GM21576 (cell line): ENCODE measurements around the gene CERS5.

Experiments used
- ATAC-seq: cut with Tn5 transposase; IDR thresholded peaks from one replicate; pipeline ENCODE4 v1.9.1; 2021; ENCODE audit warnings: mild to moderate bottlenecking, moderate library complexity; ENCODE audit not compliant: unreplicated experiment

Gene CERS5

GRCh38 chr12:50142993-50143392, 24.2 kb downstream of the CERS5 start:
- no peak for ATAC-seq

GRCh38 chr12:50132505-50133135, 34.5 kb downstream of the CERS5 start:
- no peak for ATAC-seq

- no peak for ATAC-seq
These were observed 37.9 kb downstream of the CERS5 start for GRCh38 chr12:50129290-50129689.

- no peak for ATAC-seq
These were observed 39.6 kb downstream of the CERS5 start for GRCh38 chr12:50127546-50127945.

GRCh38 chr12:50123203-50123602, 44.0 kb downstream of the CERS5 start:
- no peak for ATAC-seq

GRCh38 chr12:50121641-50122040, 45.5 kb downstream of the CERS5 start:
- ATAC-seq = no peak

- ATAC-seq = no peak
These were observed 46.2 kb downstream of the CERS5 start for GRCh38 chr12:50120953-50121352.

- ATAC-seq = no peak
These were observed 46.6 kb downstream of the CERS5 start for GRCh38 chr12:50120521-50120920.

GRCh38 chr12:50119387-50119786, 47.8 kb downstream of the CERS5 start:
- ATAC-seq = no peak

- no peak for ATAC-seq
These were observed 50.0 kb downstream of the CERS5 start for GRCh38 chr12:50117057-50117622.

- no peak for ATAC-seq
These were observed 54.5 kb downstream of the CERS5 start for GRCh38 chr12:50112456-50113218.

- ATAC-seq = peak; percentile 79
These were observed 55.3 kb downstream of the CERS5 start, which contains the start of gene COX14 for GRCh38 chr12:50111693-50112455. Gene COX14 (plus strand): TSS chr12:50112236. CDS start chr12:50120044, 7,808 bp downstream.

GRCh38 chr12:50111395-50111692, 55.8 kb downstream of the CERS5 start:
- no peak for ATAC-seq

- no peak for ATAC-seq
These were observed 56.3 kb downstream of the CERS5 start for GRCh38 chr12:50110762-50111351.

GRCh38 chr12:50110127-50110761, 56.9 kb downstream of the CERS5 start:
- no peak for ATAC-seq

- ATAC-seq = no peak
These were observed 57.9 kb downstream of the CERS5 start for GRCh38 chr12:50109319-50109718.

- no peak for ATAC-seq
These were observed 59.5 kb downstream of the CERS5 start for GRCh38 chr12:50107416-50108268.

- ATAC-seq = no peak
These were observed 60.3 kb downstream of the CERS5 start for GRCh38 chr12:50106907-50107306.

GRCh38 chr12:50105913-50106450, 61.2 kb downstream of the CERS5 start:
- ATAC-seq = no peak
